Measurements from ENCODE around the gene PHACTR1. TPM values are rescaled to one million over a fixed set of nuclear protein-coding genes. Genes with fewer than 3 reads are reported as not detected.
"Not testable (repeated sequence)": the region's sequence is repeated elsewhere in the genome, so short reads cannot be mapped to it uniquely, and the experiment has no call there.

The PHACTR1 gene
- total RNA-seq, 1 donor from 2014 or later, result 8.5 TPM

DNA sequence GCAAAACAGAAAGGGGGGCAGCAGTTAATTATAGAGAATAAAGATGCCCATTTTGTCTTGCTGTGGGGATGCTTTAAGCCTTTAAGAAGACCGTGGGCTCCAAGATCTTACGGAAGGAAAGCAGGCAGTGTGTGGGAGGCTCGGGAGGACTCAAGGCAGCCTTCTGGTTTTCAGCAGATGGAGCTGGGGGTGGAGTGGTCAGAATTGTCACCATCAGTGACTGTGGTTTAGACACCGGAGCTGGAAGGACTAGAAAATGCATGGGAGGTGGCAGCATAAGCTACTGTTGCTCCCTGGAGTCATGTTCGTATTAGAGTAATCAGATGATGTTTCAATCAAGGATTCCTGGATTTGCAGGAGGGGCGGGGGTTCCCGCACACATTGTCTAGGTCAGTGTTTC, 3.7 kb downstream of the PHACTR1 start:
- no peaks in the 10 kb centered on the region for H4K20me1 ChIP-seq (ENCODE audit: insufficient read depth, low read length)
- FAIRE-seq (no peak), DNase-seq (ENCODE audit: low read depth) (no peak)
- H3K36me3 ChIP-seq (ENCODE audit: insufficient read depth, low read length), result no peaks in the 10 kb centered on the region
- no peak overlapping the region for H3K9ac ChIP-seq (ENCODE audit: low read length)
- H3K27me3 ChIP-seq (ENCODE audit: insufficient read depth, low read length), result peaks cover 2% of the 10 kb centered on the region
- no peak for TF ChIP-seq EZH2 (IDR thresholded peaks at IDR 0.05; ENCODE audit: insufficient read depth, low read length)
- no peak overlapping the region for H3K27ac ChIP-seq (ENCODE audit: low read depth, low read length)
- no peak overlapping the region for H3K4me2 ChIP-seq (ENCODE audit: low read length)
- no peak overlapping the region for H2AFZ ChIP-seq (ENCODE audit: low read depth, low read length)
- peaks cover 22% of the 10 kb centered on the region for H3K4me1 Mint-ChIP-seq (ENCODE audit: low read depth, unreplicated experiment)
- H3K79me2 ChIP-seq (ENCODE audit: insufficient read depth, low read length), result no peaks in the 10 kb centered on the region
- no peak overlapping the region for H3K4me3 Mint-ChIP-seq (ENCODE audit: unreplicated experiment)
- H3K27me3 Mint-ChIP-seq (ENCODE audit: low read depth, unreplicated experiment), result peaks cover 8% of the 10 kb centered on the region
- H3K36me3 Mint-ChIP-seq (ENCODE audit: low read depth, unreplicated experiment), result no peaks in the 10 kb centered on the region
- no peak overlapping the region for H3K27ac Mint-ChIP-seq (ENCODE audit: unreplicated experiment)
- no peak overlapping the region for H3K4me3 ChIP-seq (ENCODE audit: insufficient read depth, low read depth, low read length)
- no peaks in the 10 kb centered on the region for H3K9me3 ChIP-seq (ENCODE audit: insufficient read depth, low read depth, low read length)
- H3K4me1 ChIP-seq (ENCODE audit: insufficient read depth, low read length), result peaks cover 11% of the 10 kb centered on the region
- no peaks in the 10 kb centered on the region for H3K9me3 Mint-ChIP-seq (ENCODE audit: unreplicated experiment)

DNA sequence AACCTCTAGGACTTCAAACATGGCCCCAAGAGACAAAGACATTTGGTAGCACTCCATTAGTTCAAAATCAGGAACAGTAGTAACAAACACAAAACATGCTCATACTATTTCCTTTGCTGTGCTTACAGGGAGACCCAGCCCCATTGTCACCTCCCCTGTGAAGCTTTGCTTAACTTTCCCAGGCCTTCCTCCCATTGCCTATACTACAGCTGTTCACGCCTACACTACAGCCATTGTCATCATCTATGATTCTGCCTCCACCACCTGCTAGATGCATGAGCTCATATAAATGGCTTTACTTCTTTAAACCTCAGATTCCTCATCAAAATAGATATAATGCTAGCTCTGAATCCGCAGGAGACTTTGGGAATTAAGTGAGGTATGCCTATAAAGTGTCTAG, 8.7 kb downstream of the PHACTR1 start:
- Mint-ChIP-seq H3K9me3 (ENCODE audit: unreplicated experiment) (no peaks in the 10 kb centered on the region), H3K27ac (ENCODE audit: unreplicated experiment) (no peak overlapping the region), H3K27me3 (ENCODE audit: low read depth, unreplicated experiment) (peaks cover 6% of the 10 kb centered on the region), H3K4me1 (ENCODE audit: low read depth, unreplicated experiment) (peaks cover under 1% of the 10 kb centered on the region), H3K4me3 (ENCODE audit: unreplicated experiment) (no peak overlapping the region), H3K36me3 (ENCODE audit: low read depth, unreplicated experiment) (no peaks in the 10 kb centered on the region)
- H3K79me2 ChIP-seq (ENCODE audit: insufficient read depth, low read length), result no peaks in the 10 kb centered on the region
- TF ChIP-seq EZH2 (IDR thresholded peaks at IDR 0.05; ENCODE audit: insufficient read depth, low read length), result no peak
- TF ChIP-seq, protein P1, sequence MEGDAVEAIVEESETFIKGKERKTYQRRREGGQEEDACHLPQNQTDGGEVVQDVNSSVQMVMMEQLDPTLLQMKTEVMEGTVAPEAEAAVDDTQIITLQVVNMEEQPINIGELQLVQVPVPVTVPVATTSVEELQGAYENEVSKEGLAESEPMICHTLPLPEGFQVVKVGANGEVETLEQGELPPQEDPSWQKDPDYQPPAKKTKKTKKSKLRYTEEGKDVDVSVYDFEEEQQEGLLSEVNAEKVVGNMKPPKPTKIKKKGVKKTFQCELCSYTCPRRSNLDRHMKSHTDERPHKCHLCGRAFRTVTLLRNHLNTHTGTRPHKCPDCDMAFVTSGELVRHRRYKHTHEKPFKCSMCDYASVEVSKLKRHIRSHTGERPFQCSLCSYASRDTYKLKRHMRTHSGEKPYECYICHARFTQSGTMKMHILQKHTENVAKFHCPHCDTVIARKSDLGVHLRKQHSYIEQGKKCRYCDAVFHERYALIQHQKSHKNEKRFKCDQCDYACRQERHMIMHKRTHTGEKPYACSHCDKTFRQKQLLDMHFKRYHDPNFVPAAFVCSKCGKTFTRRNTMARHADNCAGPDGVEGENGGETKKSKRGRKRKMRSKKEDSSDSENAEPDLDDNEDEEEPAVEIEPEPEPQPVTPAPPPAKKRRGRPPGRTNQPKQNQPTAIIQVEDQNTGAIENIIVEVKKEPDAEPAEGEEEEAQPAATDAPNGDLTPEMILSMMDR (IDR thresholded peaks at IDR 0.05; ENCODE audit: insufficient read depth, low read depth, low read length), result no peak
- H3K4me3 ChIP-seq (ENCODE audit: insufficient read depth, low read depth, low read length), result no peak overlapping the region
- H3K4me2 ChIP-seq (ENCODE audit: low read length), result no peak overlapping the region
- H3K9me3 ChIP-seq (ENCODE audit: insufficient read depth, low read depth, low read length), result no peaks in the 10 kb centered on the region
- no peaks in the 10 kb centered on the region for H4K20me1 ChIP-seq (ENCODE audit: insufficient read depth, low read length)
- no peak overlapping the region for H3K9ac ChIP-seq (ENCODE audit: low read length)
- no peak overlapping the region for H2AFZ ChIP-seq (ENCODE audit: low read depth, low read length)
- DNase-seq (ENCODE audit: low read depth) (no peak), FAIRE-seq (no peak)
- H3K4me1 ChIP-seq (ENCODE audit: insufficient read depth, low read length), result no peaks in the 10 kb centered on the region
- no peak overlapping the region for H3K27ac ChIP-seq (ENCODE audit: low read depth, low read length)
- no peaks in the 10 kb centered on the region for H3K27me3 ChIP-seq (ENCODE audit: insufficient read depth, low read length)
- no peaks in the 10 kb centered on the region for H3K36me3 ChIP-seq (ENCODE audit: insufficient read depth, low read length)

DNA sequence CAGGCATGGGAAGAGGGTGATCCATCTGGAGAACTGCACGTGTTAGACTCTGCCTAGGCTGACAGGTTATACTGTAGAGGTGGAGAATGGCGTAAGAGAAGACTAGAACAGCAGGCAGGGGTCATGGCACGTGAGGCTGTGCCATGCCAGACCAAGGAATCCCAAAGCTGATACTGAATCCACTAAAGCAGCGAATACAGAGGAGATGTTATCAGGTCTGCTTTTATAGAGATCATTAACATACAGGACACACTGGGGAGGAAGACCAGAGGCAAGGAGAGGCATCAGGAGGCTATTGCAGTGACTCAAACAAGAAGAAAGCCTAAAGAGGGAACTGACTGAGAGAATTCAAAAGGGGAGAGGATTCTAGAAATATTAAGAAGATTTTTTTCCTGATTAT, 12.9 kb downstream of the PHACTR1 start:
- no peak overlapping the region for H3K4me2 ChIP-seq (ENCODE audit: low read length)
- no peak for FAIRE-seq
- H3K4me1 ChIP-seq (ENCODE audit: insufficient read depth, low read length), result no peaks in the 10 kb centered on the region
- no peaks in the 10 kb centered on the region for H3K27me3 ChIP-seq (ENCODE audit: insufficient read depth, low read length)
- H3K27ac ChIP-seq (ENCODE audit: low read depth, low read length), result no peak overlapping the region
- Mint-ChIP-seq H3K27me3 (ENCODE audit: low read depth, unreplicated experiment) (peaks cover 4% of the 10 kb centered on the region), H3K4me3 (ENCODE audit: unreplicated experiment) (no peak overlapping the region), H3K27ac (ENCODE audit: unreplicated experiment) (no peak overlapping the region), H3K36me3 (ENCODE audit: low read depth, unreplicated experiment) (no peaks in the 10 kb centered on the region), H3K4me1 (ENCODE audit: low read depth, unreplicated experiment) (no peaks in the 10 kb centered on the region), H3K9me3 (ENCODE audit: unreplicated experiment) (no peaks in the 10 kb centered on the region)
- H2AFZ ChIP-seq (ENCODE audit: low read depth, low read length), result no peak overlapping the region
- no peaks in the 10 kb centered on the region for H4K20me1 ChIP-seq (ENCODE audit: insufficient read depth, low read length)
- H3K9me3 ChIP-seq (ENCODE audit: insufficient read depth, low read depth, low read length), result no peaks in the 10 kb centered on the region
- no peak overlapping the region for H3K4me3 ChIP-seq (ENCODE audit: insufficient read depth, low read depth, low read length)
- no peaks in the 10 kb centered on the region for H3K36me3 ChIP-seq (ENCODE audit: insufficient read depth, low read length)
- no peaks in the 10 kb centered on the region for H3K79me2 ChIP-seq (ENCODE audit: insufficient read depth, low read length)
- no peak for TF ChIP-seq EZH2 (IDR thresholded peaks at IDR 0.05; ENCODE audit: insufficient read depth, low read length)
- TF ChIP-seq, protein P1 (IDR thresholded peaks at IDR 0.05; ENCODE audit: insufficient read depth, low read depth, low read length), result no peak
- no peak for DNase-seq (ENCODE audit: low read depth)
- H3K9ac ChIP-seq (ENCODE audit: low read length), result no peak overlapping the region

DNA sequence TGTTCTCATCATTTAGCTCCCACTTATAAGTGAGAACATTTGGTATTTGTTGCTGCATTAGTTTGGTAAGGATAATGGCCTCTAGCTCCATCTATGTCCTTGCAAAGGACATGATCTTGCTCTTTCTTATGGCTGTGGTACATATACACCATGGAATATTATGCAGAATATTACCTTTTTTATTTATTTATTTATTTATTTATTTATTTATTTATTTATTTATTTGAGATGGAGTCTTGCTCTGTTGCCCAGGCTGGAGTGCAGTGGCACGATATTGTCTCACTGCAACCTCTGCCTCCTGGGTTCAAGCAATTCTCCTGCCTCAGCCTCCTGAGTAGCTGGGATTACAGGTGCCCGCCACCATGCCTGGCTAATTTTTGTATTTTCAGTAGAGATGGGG, 14.2 kb downstream of the PHACTR1 start:
- not testable (repeated sequence) for H3K27ac ChIP-seq (ENCODE audit: low read depth, low read length); H3K27me3 Mint-ChIP-seq (ENCODE audit: low read depth, unreplicated experiment); H3K36me3 Mint-ChIP-seq (ENCODE audit: low read depth, unreplicated experiment); H3K27ac Mint-ChIP-seq (ENCODE audit: unreplicated experiment); H3K4me3 ChIP-seq (ENCODE audit: insufficient read depth, low read depth, low read length); H3K79me2 ChIP-seq (ENCODE audit: insufficient read depth, low read length); H3K9me3 Mint-ChIP-seq (ENCODE audit: unreplicated experiment); H3K27me3 ChIP-seq (ENCODE audit: insufficient read depth, low read length); DNase-seq (ENCODE audit: low read depth); H3K4me3 Mint-ChIP-seq (ENCODE audit: unreplicated experiment); H3K4me1 Mint-ChIP-seq (ENCODE audit: low read depth, unreplicated experiment); H3K4me1 ChIP-seq (ENCODE audit: insufficient read depth, low read length); H2AFZ ChIP-seq (ENCODE audit: low read depth, low read length); FAIRE-seq; H3K9ac ChIP-seq (ENCODE audit: low read length); H3K36me3 ChIP-seq (ENCODE audit: insufficient read depth, low read length); H4K20me1 ChIP-seq (ENCODE audit: insufficient read depth, low read length); H3K9me3 ChIP-seq (ENCODE audit: insufficient read depth, low read depth, low read length); H3K4me2 ChIP-seq (ENCODE audit: low read length)

All from astrocyte (in vitro differentiated cells and primary cell).